NCI-H446 treated with DMSO at 0.1 percent for 48 hours (cell line): ENCODE results near the gene SLC28A1.

Experiments used
- DNase-seq: peaks from one replicate; lab custom pipeline; 2025; lab: John Stamatoyannopoulos, UW

The SLC28A1 gene

DNA sequence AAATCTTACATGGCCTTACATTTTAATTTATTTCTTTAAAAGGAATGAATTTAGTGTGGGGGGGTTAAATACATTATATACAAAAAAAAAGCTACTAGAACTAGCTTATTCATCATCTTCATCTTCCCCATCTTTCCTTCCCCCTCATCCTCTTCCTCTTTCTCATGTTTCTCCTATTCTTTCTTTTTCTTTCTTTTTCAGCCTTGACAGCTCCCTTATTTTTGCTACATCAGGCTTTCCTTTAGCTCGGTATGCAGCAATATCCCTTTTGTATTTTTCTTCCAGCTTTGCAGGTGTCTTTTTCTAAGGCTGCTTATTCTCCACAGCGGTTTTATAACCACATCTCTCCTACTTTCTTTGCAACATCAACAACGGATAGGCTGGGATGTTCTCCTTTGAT lies 55.9 kb downstream of the SLC28A1 start:
- no peak for DNase-seq

DNA sequence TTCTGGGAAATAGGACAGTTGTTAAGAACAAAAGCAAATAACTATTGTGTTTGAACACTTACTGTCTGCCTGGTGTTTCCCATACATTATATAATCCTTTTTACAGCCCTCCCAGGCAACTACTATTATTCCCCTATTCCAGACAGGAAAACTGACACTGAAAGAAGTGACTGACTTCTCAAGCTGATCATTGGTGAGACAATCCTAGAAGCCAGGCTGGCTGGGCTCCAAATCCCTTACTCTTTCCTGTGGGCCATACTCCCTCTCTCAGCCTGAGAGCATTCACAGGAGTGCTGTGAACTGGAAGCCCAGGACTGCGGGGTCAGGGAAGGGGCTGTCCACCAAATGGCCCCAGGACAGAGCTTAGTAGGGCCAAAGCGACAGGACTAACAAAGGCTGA lies 58.0 kb downstream of the SLC28A1 start:
- no peak for DNase-seq

DNA sequence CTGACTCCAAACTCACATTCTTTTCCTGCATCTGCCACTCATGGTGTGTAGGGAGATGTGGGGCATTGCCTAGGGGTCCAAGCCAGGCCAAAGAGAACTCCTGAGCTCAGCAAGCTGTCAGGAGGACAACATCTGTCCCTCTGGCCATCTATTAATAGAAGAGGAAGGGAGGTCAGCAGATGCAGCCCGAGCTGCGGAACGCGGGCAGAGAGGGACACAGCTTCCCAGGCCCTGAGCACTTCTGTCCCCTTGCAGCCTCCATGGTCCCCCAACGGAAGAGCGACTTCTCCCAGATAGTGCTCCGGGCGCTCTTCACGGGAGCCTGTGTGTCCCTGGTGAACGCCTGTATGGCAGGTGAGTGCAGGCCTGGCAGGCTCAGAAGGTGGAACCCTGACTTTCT lies 59.8 kb downstream of the SLC28A1 start:
- DNase-seq = no peak

DNA sequence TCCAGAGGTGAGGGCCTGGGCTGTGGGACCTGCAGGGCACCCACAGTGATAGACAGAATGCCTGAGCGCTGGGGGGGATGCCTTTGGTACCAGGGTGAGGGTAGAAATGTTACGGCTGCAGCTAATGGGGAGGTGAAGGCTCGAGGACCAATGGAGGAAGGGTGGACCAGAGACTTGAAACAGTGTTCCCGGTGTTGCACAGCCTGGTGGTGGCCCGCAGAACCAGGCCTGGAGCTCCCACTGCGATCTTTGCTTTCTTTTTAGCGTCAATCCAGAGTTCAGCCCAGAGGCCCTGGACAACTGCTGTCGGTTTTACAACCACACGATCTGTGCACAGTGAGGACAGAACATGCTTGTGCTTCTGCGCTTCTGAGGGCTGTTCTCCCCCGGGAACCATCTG lies 60.4 kb downstream of the SLC28A1 start:
- DNase-seq = no peak

DNA sequence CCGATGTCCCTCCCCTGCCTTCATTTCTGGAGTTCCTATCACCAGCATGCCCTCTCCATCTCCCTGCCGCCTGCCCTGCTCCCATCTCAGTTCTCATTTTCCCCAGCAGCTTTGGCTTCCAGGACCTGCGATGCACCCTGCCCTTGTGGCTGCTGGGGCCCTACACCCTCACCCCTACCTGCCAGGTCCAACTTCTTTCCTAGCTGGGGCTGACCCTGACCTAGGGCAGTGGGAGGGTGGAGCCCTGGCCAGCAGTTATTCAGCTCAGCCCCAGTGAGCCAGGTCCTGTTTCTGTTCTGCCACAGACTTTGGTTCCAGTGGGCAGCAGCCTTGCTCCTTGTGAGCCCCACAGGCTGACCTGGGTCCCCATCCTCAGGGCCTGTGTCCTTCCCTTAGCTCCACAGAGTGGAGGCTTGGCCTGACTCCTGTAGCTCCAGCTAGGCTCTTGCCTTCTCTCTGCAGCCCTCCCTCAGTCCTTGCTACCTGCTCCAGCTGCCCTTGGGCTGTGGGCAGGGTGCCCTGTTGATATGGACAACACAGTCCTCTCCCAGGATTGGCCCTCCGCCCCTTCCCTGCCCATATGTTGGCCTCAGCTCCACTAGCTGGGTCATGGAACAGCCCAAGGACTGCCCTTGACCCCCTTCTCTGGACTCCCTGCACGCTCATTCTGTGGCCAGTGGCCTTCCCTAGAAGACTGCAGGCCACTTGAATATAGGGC lies 62.5 kb downstream of the SLC28A1 start:
- DNase-seq = no peak

DNA sequence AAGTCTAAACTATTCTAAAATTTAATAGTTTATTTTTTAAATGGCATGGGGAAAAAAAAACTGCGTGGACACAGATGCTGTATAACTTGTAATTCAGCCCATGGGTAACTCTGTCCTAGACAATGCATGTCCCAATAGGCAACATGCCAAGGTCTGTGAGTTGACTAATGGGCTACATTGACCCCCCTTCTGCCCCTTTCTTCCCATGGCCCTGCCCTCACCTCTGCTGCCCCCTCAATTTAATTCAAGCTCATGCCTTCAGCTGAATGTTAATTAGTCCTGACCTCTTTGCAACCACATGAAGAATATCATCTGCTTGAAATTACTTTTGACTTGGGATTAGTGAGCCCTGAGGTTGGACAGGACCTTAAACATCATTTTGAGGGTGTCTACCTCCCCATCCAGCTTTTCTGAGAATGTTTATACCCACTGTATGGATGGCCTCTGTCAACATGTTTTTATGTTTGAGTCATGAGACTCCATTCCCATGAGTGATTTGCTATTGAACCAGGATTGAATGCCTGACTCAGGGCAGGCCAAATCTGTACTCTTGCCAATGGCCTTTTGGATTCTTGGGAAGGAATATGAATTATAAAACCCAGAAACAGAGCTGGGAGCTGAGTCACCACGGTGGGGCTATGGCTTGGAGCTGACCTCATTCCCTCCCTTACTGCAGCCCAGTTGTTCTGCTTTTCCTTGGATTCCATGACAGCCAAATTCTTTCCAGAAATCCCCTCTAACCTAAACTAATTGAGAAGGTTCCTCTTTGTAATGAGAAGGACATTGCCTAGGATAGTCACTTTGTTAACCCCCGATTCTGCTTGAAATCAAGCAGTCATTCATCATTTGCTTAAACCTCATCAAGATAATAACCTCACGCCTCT lies 63.7 kb downstream of the SLC28A1 start:
- no peak for DNase-seq

DNA sequence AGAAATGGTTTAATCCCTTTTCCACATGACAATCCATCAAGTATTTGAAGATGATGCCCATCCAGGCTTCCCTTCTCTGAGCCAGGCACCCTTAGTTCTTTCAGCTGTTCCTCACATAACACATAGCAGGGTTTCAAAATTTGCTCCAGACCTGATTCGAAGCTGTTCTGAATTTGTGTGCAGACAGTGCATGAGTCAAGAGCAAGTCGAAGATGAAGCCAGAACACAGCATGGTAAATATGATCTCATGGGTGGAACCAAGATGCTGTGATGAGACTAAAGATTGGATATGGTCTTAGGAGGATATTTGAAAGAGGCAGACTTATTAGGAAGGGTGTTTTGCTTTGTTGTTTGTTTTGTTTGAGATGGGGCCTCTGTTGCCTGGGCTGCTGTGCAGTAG lies 64.6 kb downstream of the SLC28A1 start:
- DNase-seq = no peak

DNA sequence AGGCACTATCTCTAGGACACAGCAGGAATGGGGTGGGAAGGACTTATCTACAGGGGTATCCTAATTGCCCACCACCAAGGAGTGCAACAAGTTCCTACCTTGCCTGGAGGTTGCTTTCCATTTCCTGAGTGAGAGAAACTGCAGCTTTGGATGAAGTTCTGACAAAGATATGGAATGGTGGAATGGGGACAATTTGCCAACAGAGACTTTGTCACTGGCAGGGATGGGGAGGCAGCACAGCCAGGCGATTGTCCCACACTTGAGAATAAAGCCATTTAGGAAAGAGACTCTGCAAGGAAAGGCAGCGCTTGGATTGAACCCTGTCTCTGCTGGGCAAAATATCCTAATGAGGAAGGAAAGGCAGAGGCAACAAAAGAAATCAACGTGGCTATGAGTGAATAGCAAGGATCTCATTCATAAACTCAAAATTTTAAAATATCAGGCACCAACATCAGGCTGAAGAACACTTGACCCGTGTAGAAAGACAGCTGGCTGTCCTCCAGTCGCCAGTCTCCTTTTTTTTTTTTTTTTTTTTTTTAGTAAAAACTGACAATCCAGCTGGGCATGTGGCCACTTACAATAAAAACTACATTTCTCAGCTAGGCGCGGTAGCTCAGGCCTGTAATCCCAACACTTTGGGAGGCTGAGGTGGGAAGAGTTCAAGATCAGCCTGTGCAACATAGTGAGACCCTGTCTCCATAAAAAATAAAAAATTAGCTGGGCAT lies 65.5 kb downstream of the SLC28A1 start:
- DNase-seq = no peak

DNA sequence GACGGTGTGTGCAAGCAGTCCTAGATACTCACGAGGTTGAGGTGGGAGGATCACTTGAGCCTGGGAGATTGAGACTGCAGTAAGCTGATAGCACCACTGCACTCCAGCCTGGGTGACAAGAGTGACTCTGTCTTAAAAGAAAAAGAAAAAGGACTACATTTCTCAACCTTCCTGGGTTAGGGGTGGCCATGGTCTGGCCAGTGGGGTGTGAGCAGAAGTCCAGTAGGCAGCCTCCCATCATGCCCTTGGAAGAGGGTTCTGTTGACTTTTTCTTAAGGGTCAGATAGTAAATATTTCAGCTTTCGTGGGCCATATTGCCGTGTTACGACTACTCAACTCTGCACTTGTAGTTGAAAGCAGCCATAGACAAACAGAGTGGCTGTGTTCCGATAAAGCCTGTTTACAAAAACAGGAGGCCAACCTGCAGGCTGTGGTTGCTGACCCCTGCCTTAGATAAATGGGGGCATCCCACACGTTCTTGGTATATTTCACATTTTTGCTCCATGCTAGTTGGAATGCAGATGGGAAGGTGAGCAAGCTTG lies 66.2 kb downstream of the SLC28A1 start:
- DNase-seq = no peak

DNA sequence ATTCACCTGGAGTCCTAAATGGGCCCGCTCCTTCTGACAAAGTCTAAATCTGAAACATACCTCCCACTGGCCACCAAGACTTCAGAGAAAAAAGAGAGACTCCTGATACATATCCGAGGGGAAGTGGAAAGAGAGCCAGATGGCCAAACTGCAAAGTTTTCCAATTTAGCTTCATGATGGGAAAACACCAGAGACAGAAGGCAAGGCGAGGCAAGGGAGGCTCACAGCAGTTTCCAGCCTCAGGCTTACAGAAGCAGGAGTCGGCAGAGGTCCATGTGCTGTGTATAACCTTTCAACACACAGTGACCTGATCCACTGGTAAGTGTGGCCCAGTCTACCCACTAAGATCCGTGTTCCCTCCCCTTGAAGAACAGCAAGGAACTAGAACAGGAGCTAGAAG lies 67.3 kb downstream of the SLC28A1 start:
- no peak for DNase-seq

DNA sequence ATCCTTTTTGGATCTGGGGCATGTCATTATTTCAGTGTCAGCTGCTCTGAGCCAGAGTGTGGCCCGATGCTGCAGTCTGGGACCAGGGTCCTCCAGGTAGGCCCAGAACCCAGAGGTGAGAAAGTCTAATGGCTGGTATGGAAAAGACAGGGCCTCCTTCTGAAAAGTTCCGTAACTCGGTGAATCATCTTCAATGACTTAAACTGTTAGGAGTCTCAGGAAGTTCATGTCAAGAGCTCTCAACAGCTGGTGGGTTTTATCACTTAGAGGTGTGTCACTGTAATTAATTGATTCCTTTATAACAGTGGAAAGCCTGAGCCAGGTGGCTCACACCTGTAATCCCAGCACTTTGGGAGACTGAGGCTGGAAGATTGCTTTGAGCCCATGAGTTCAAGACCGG lies 68.7 kb downstream of the SLC28A1 start:
- DNase-seq = no peak

DNA sequence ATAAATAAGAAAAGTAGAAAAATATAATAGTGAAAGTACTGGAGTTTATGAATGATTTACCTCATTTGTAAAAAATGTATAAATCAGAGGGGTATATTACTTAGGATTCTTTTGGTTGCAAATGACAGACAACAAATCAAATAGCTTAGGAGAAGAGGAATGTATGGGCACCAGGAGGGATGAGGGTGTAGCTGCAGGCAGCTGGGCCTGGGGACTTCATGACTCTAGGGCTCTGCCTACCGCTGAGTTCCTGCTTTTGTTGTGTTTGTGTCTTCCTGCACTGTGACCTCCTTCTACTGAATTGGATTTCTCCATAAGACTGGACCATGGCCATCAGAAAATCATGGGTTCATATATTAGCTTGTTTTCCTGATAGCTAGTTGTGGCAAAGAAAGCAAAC lies 69.3 kb downstream of the SLC28A1 start:
- no peak for DNase-seq

DNA sequence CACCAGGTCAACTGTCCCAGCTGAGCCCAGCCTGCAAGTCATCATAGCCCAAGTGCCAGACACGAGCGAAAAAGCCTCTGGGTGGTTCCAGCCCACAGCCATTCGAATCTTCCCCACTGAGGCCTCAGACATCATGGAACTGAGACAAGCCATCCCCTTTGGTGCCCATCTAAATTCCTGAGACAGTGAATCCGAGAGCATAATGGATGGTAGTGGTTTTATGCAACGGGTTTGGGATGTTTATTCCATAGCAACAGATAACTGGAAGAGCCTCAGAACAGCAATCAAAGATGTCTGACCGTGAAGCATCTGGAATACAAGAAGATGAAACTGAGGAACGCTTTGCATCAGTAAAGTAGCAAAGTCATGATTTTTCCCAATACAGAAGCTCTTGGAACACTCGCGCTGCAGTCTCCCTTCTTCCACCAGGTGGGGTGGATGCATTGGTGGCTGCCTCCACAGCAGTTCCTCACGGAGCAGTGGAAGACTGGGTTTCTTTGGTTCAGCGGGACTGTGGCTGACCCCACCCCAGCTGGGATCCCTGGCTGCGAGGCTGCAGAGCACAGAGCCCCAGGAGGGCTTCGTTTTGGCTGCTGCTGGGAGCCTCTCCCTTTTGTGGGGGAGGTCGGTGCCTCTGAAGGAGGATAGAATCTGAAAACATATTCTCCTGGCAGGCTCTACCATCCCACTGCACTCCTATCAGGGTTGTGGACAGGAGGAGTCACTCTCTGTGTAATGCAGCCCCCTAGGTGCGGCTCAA lies 70.8 kb downstream of the SLC28A1 start:
- DNase-seq = no peak

DNA sequence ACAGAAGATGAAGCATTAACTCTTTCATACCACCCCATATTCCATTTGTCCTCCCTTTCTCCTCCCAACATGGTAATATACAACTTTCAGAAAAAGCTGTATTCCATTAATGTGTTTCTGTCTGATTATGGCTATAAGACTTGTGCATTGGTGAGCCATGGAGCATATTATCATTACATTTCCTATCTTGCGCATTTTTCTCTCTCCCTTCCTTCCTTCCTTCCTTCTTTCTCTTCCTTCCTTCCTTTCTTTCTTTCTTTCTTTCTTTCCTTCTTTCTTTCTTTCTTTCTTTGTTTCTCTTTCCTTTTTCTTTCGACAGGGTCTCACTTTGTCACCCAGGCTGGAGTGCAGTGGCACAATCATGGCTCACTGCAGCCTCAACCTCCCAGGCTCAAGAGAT lies 71.7 kb downstream of the SLC28A1 start:
- no peak for DNase-seq

DNA sequence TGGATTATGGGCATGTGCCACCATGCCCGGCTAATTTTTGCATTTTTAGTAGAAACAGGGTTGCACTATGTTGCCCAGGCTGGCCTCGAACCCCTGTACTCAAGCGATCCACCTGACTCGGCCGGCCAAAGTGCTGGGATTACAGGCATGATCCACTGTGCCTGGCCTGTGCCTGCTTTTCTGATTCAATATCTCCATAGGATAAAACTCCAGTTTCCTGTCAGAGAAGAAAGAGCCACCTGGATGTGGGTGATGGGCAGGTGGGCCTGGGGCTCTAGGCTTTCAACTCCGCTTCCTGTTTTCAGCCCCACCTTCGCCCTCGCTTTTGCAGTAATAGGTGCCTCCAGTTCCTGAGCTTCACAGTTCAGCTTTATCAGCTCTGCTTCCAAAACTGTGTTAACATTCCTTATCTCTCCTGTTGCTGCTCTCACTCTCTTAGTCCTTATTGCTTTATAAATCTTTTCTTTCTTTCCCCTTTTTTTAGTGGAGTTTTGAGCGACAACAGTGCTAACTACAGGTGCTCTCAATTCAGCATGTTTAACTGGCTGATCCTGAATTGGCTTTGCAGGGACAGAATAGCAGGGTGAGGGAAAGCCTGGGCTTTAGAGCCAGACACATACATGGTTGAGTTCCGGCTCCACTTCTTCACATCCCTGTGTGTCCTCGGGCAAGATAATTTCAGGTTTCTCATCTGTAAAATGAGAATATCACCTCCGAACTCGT lies 76.1 kb downstream of the SLC28A1 start:
- DNase-seq = no peak

DNA sequence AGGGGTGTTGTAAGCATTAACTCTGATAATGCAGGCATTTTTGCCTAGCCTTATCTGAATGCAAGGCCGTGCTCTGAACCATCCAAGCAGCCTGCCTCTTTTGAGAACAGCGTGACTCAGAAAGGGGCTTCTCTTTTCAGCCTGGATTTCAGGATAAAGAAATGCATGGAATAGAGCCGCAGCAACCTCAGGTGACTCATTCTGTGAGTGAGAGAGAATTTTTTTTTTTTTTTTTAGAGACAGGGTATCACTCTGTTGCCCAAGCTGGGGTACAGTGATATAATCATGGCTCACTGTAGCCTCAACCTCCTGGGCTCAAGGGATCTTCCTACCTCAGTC lies 76.6 kb downstream of the SLC28A1 start:
- DNase-seq = no peak

DNA sequence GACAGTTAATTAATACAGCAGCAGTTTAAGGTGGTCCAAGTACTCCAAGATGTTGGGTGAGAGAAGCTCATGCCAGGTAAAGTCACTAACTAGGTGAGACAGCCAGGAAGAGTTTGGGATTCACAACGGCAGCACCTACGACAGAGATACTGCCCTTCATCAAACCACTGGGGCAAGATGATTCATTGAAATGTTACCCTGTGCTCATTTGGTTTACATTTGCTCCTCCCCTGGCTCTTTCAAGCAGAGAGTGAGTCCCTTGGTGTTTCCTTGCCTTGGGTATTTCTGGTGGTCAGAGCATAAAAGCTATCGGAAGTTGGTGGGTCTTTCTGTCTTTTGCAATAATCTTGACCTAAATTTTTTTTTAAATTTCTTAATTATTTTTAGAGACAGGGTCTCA lies 77.2 kb downstream of the SLC28A1 start:
- no peak for DNase-seq

DNA sequence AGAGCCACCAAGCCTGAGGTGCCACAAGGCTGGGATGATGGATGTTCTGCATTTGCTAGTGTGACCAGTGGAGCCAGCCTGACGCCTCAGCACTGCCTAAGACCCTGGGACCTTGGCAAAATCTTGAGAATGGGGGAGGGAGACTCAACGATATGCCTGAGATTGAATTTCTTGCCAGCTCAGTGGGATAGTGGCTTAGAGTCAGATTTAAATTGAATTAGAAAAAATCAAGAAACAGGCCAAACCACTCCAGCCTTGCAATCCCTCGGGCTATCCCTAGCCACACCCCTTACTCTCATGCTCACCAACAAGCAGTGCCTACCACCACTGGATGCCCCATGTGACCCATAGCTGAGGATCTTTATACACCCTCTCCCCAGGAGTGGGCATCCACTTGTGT lies 78.5 kb downstream of the SLC28A1 start:
- no peak for DNase-seq

DNA sequence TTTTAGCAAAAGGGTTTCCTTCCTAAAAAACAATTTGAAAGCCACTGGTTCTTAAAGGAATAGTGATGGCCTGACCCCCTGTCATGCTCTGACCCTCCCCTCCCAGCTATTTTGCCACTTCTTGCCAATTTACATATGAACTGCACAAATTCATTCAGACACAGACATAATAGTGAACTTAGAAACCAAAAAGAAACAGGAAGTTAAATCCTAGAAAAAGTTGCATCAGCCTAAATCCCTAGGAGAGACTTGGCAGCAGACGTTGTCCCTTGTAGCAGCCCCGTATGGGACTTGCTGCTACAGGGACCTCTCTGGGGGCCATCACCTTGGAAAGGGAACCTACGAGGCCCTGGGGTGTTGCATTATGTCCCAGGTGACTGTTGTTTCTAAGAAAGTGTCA lies 82.9 kb downstream of the SLC28A1 start:
- no peak for DNase-seq

DNA sequence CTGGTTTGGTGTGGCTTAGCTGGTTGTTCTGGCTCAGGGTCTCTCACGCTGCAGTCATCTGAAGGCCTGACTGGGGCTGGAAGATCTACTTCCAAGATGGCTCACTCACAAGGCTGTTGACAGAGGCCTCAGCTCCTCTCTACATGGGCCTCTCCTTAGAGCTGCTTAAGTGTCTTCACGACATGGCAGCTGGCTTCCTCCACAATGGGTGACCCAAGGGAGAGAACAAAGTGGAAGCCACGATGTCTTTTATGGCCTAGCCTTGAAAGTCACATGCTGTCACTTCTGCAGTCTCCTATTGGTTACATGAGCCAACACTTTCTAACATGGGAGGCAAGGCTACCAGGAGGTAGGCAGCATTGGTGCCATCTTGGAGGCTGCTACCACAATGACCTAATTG lies 83.8 kb downstream of the SLC28A1 start:
- DNase-seq = no peak

DNA sequence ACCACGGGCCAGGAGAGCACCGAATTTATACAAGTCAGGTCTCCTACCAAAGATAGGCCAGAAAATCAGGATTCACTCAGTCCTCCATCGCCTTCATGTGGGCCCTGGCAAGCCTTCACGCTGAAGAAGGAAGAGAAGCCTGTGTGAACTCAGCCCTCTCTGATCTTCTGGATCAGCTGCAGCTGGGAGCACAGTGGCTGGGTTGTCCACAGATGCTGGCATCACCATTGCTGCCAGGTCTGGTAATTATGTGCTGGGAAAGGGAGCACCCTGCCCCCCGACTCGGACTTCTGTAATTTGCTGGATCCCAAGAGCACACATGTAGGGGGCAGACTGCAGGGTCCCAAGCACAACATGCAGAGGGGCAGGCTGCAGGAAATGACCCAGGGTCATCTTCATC lies 84.8 kb downstream of the SLC28A1 start:
- DNase-seq = no peak
